HCT116 (cell line): ENCODE results near the gene MAP2K6. TPM values are rescaled to one million over a fixed set of nuclear protein-coding genes. Genes with fewer than 3 reads are reported as not detected.

Experiments
- ATAC-seq: fragments of 200-7000 bp; cut with Tn5 transposase; 2 replicates; pipeline ENCODE4 v1.9.1; 2020; ENCODE audit warnings: mild to moderate bottlenecking, moderate library complexity
- BruUV-seq: library from RNA; stranded (reverse); fragments of 400-500 nt; replicated peaks from 2 replicates; lab custom pipeline; 2021; lab: Mats Ljungman, UMichigan
- CTCF ChIA-PET: fragments of 300-600 bp; sonication (Branson Sonifier 250); formaldehyde crosslinking; loops from one replicate; lab custom pipeline; 2021; ENCODE audit warnings: antibody characterized with exemption; lab: Charles Lee
- POLR2A ChIA-PET: fragments of 300-600, 350-600 bp; sonication (Branson Sonifier 250); formaldehyde crosslinking; loops from one replicate; lab custom pipeline; 2021; ENCODE audit warnings: antibody characterized with exemption; lab: Charles Lee
- RAD21 ChIA-PET, 2 experiments: fragments of 300-600 bp; sonication (Branson Sonifier 250); formaldehyde crosslinking; loops; one replicate each; lab custom pipeline; 2023; ENCODE audit warnings: low total read pairs in 2 of 2; ENCODE audit not compliant: uncharacterized antibody in 2 of 2, unreplicated experiment in 2 of 2, low non-redundant PET in 1 of 2; lab: Charles Lee
- DNase-seq: peaks from one replicate; pipeline ENCODE4 v3.0.0-alpha.2; 2010; ENCODE audit warnings: low read depth, low spot score
- H2AFZ ChIP-seq: fragments of 200-600 bp; shearing (Covaris generic), sonication (generic); 2 replicates; pipeline ENCODE4 v1.6.1; 2017; ENCODE audit warnings: low read depth, mixed run types, mixed read lengths, antibody characterized with exemption, low read length; ENCODE audit not compliant: poor library complexity, severe bottlenecking
- H3K27ac ChIP-seq: 2 replicates; pipeline ENCODE4 v1.5.1; 2012; ENCODE audit warnings: low read depth, low read length
- H3K27me3 ChIP-seq: fragments of 200-600 bp; sonication (generic); 2 replicates; pipeline ENCODE4 v1.6.1; 2016; ENCODE audit warnings: mixed run types, low read length, mixed read lengths; ENCODE audit not compliant: insufficient read depth
- H3K36me3 ChIP-seq, 2 experiments: fragments of 200-500 bp in 1 of 2; fragments of 200-600 bp in 1 of 2; sonication (Bioruptor generic) in 1 of 2; sonication (generic) in 1 of 2; 2 replicates each; pipeline versions ENCODE4 v1.5.1 to v1.6.1; 2014 to 2016; ENCODE audit warnings: low read length in 2 of 2, inconsistent platforms in 1 of 2, mixed read lengths in 1 of 2, mixed run types in 1 of 2; ENCODE audit not compliant: insufficient read depth in 2 of 2, control insufficient read depth in 1 of 2
- H3K4me1 ChIP-seq, 2 experiments: fragments of 200-600 bp in 1 of 2; sonication (generic) in 1 of 2; 2 replicates each; pipeline versions ENCODE4 v1.5.1 to v1.6.1; 2012 to 2017; ENCODE audit warnings: low read length in 2 of 2, inconsistent platforms in 1 of 2, mild to moderate bottlenecking in 1 of 2, mixed read lengths in 1 of 2, mixed run types in 1 of 2, moderate library complexity in 1 of 2; ENCODE audit not compliant: insufficient read depth in 2 of 2, control insufficient read depth in 1 of 2
- H3K4me2 ChIP-seq: fragments of 200-600 bp; sonication (generic); 2 replicates; pipeline ENCODE4 v1.6.1; 2017; ENCODE audit warnings: mixed run types, low read length, mixed read lengths
- H3K4me3 ChIP-seq, 2 experiments: fragments of 200-600 bp in 1 of 2; sonication (generic) in 1 of 2; replicated peaks in 1 of 2; 2 replicates each; pipeline ENCODE4 v1.5.1; 2011 to 2016; ENCODE audit warnings: low read length in 2 of 2, control low read depth in 1 of 2, low read depth in 1 of 2, mild to moderate bottlenecking in 1 of 2, mixed read lengths in 1 of 2, mixed run types in 1 of 2
- H3K79me2 ChIP-seq: fragments of 200-600 bp; sonication (generic); 2 replicates; pipeline ENCODE4 v1.6.1; 2017; ENCODE audit warnings: mild to moderate bottlenecking, mixed run types, low read length, moderate library complexity, mixed read lengths; ENCODE audit not compliant: insufficient read depth
- H3K9ac ChIP-seq: fragments of 200-600 bp; sonication (generic); 2 replicates; pipeline ENCODE4 v1.6.1; 2016; ENCODE audit warnings: low read length, mixed read lengths
- H3K9me2 ChIP-seq: fragments of 200-600 bp; sonication (generic), shearing (Covaris generic); 2 replicates; pipeline ENCODE4 v1.6.1; 2017; ENCODE audit warnings: mixed run types, mild to moderate bottlenecking, moderate library complexity; ENCODE audit not compliant: insufficient read depth
- H3K9me3 ChIP-seq, 2 experiments: fragments of 200-500 bp in 1 of 2; fragments of 200-600 bp in 1 of 2; sonication (Bioruptor generic) in 1 of 2; sonication (generic) in 1 of 2; 2 replicates each; pipeline ENCODE4 v1.6.1; 2014 to 2017; ENCODE audit warnings: low read length in 2 of 2, mixed read lengths in 2 of 2, inconsistent platforms in 1 of 2, low read depth in 1 of 2, mild to moderate bottlenecking in 1 of 2, mixed run types in 1 of 2, moderate library complexity in 1 of 2; ENCODE audit not compliant: control insufficient read depth in 1 of 2, insufficient read depth in 1 of 2
- H4K20me1 ChIP-seq: fragments of 200-600 bp; sonication (generic), shearing (Covaris generic); 2 replicates; pipeline ENCODE4 v1.6.1; 2017; ENCODE audit warnings: mixed run types, mild to moderate bottlenecking, moderate library complexity; ENCODE audit not compliant: insufficient read depth
- CBX3 ChIP-seq: IDR thresholded peaks from 2 replicates; pipeline ENCODE4 v1.6.1; 2012; ENCODE audit warnings: low read depth
- CEBPB ChIP-seq: IDR thresholded peaks from 2 replicates; pipeline ENCODE4 v1.6.1; 2012; ENCODE audit warnings: low read depth
- EGR1 ChIP-seq: IDR thresholded peaks from 2 replicates; pipeline ENCODE4 v1.6.1; 2012; ENCODE audit warnings: low read depth
- EZH2 ChIP-seq: fragments of 200-600 bp; sonication (generic); IDR thresholded peaks from 2 replicates; pipeline ENCODE4 v1.6.1; 2017; ENCODE audit warnings: antibody characterized with exemption, mixed run types
- EZH2phosphoT487 ChIP-seq: fragments of 200-600 bp; IDR thresholded peaks from 2 replicates; pipeline ENCODE4 v1.6.1; 2018; ENCODE audit warnings: antibody characterized with exemption, borderline replicate concordance
- FOSL1 ChIP-seq: IDR thresholded peaks from 2 replicates; pipeline ENCODE4 v1.6.1; 2012; ENCODE audit warnings: low read depth
- JUND ChIP-seq: IDR thresholded peaks from 2 replicates; pipeline ENCODE4 v1.6.1; 2012
- POLR2A ChIP-seq: IDR thresholded peaks from 2 replicates; pipeline ENCODE4 v1.7.0; 2011; ENCODE audit warnings: borderline replicate concordance; ENCODE audit not compliant: insufficient read depth, insufficient read length; ENCODE audit errors: extremely low read depth
- POLR2AphosphoS5 ChIP-seq: IDR thresholded peaks from 2 replicates; pipeline ENCODE4 v1.6.1; 2011; ENCODE audit warnings: mild to moderate bottlenecking, low read depth, low read length, moderate library complexity
- RAD21 ChIP-seq: IDR thresholded peaks from 2 replicates; pipeline ENCODE4 v1.6.1; 2012; ENCODE audit warnings: low read depth, mild to moderate bottlenecking
- SIN3A ChIP-seq: IDR thresholded peaks from 2 replicates; pipeline ENCODE4 v1.6.1; 2012; ENCODE audit warnings: low read depth
- SP1 ChIP-seq: IDR thresholded peaks from 2 replicates; pipeline ENCODE4 v1.6.1; 2012; ENCODE audit warnings: low read depth
- TCF7L2 ChIP-seq: IDR thresholded peaks from 2 replicates; pipeline ENCODE4 v1.7.0; 2011; ENCODE audit warnings: borderline replicate concordance, inconsistent platforms; ENCODE audit not compliant: insufficient read depth, insufficient read length; ENCODE audit errors: extremely low read depth
- YY1 ChIP-seq: IDR thresholded peaks from 2 replicates; pipeline ENCODE4 v1.6.1; 2011; ENCODE audit warnings: low read length, low read depth, moderate library complexity, mild to moderate bottlenecking; ENCODE audit not compliant: insufficient replicate concordance; ENCODE audit errors: extremely low read depth
- ZFX ChIP-seq: fragments of 450-650 bp; IDR thresholded peaks from 2 replicates; pipeline ENCODE4 v1.6.1; 2017
- intact Hi-C: fragments of 100-400 bp; cut with micrococcal nuclease; formaldehyde crosslinking; loops from 2 replicates; pipeline ENCODE4 v1.10.0; 2022
- total RNA-seq: library from RNA; stranded (reverse); gene quantifications from one replicate; pipeline ENCODE4 v1.2.1, GENCODE V29; 2021; ENCODE audit not compliant: unreplicated experiment
- TF ChIP-seq, protein P1 (sequence below): IDR thresholded peaks from 2 replicates; pipeline ENCODE4 v1.6.1; 2012
- TF ChIP-seq, protein P2 (sequence below), 3 experiments: fragments of 200-600 bp in 1 of 3; sonication (generic) in 1 of 3; IDR thresholded peaks in 2 of 3; conservative IDR thresholded peaks in 1 of 3; 2 replicates each; pipeline ENCODE4 v1.5.1; 2012 to 2017; ENCODE audit warnings: low read depth in 2 of 3, low read length in 2 of 3, antibody characterized with exemption in 1 of 3, borderline replicate concordance in 1 of 3, control low read depth in 1 of 3, mild to moderate bottlenecking in 1 of 3, mixed read lengths in 1 of 3, mixed run types in 1 of 3, moderate library complexity in 1 of 3; ENCODE audit not compliant: insufficient read depth in 1 of 3
- TF ChIP-seq, protein P3 (sequence below): IDR thresholded peaks from 2 replicates; pipeline ENCODE4 v1.6.1; 2012
- TF ChIP-seq, protein P4 (sequence below): IDR thresholded peaks from 2 replicates; pipeline ENCODE4 v1.6.1; 2011; ENCODE audit warnings: mild to moderate bottlenecking, low read length, moderate library complexity; ENCODE audit not compliant: insufficient replicate concordance; ENCODE audit errors: extremely low read depth

Gene MAP2K6
- total RNA-seq, 1 experiment from 2014 or later, result 0.22 TPM

DNA sequence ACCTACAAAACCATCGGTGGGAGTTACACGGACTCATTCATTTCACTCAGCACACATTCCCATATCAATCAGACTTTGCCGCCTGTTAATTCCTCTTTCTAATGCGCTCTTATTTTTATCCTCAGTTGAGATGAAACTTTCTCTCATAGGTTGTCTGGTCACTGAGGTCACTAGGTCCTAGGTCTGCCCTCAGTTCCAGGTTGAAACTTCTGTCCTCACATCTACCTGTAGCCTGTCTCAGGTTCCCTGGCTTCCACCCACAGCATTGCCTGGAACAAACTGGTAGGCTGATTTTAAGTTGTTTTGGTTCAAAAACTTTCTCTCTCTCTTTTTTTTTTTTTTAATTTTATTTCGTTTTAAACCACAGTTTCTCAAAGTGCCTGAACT, 119.7 kb downstream of the MAP2K6 start (continued):
- TF ChIP-seq CBX3, result no peak
- TF ChIP-seq ZFX, result no peak
- TF ChIP-seq CEBPB, result no peak
- TF ChIP-seq, protein P1, sequence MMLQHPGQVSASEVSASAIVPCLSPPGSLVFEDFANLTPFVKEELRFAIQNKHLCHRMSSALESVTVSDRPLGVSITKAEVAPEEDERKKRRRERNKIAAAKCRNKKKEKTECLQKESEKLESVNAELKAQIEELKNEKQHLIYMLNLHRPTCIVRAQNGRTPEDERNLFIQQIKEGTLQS, result no peak
- TF ChIP-seq POLR2A, result no peak
- no peak for TF ChIP-seq SIN3A
- no peak for TF ChIP-seq FOSL1
- no peak for TF ChIP-seq TCF7L2
- TF ChIP-seq EZH2, result no peak

DNA sequence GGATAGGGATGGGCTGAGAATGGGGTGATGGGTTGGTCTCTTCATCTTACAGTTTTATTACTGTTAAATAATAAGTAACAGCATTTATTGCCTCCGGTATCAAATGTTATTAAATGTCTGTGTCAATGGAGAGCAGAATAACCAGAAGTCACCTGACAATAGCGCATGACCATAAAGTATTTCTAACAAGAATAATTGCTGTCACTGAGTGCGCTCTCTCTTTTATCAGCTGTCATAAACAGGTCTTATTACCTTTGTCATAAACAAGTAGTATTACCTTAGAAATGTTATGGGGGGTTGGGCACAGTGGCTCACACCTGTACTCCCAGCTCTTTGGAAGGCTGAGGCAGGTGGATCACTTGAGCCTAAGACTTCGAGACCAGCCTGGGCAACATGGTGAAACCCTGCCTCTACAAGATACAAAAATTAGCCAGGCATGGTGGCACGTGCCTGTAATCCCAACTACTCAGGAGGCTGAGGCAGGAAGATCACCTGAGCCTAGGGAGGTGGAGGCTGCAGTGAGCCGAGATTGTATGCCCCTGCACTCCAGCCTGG, 120.6 kb downstream of the MAP2K6 start:
- Histone ChIP-seq H4K20me1 (no peaks in the 10 kb centered on the region), H3K4me3 (no peak overlapping the region), H3K4me2 (no peak overlapping the region), H3K27ac (no peak overlapping the region), H3K9me3 (no peaks in the 10 kb centered on the region), H2AFZ (no peak overlapping the region), H3K27me3 (no peaks in the 10 kb centered on the region), H3K79me2 (no peaks in the 10 kb centered on the region), H3K9ac (no peak overlapping the region), H3K4me1 (no peaks in the 10 kb centered on the region), H3K36me3 (no peaks in the 10 kb centered on the region), H3K9me2 (no peaks in the 10 kb centered on the region)
- DNase-seq, result no peak
- no TSS peak for BruUV-seq
- no peak for TF ChIP-seq RAD21
- no peak for TF ChIP-seq EGR1
- no peak for TF ChIP-seq SIN3A
- TF ChIP-seq, protein P2, sequence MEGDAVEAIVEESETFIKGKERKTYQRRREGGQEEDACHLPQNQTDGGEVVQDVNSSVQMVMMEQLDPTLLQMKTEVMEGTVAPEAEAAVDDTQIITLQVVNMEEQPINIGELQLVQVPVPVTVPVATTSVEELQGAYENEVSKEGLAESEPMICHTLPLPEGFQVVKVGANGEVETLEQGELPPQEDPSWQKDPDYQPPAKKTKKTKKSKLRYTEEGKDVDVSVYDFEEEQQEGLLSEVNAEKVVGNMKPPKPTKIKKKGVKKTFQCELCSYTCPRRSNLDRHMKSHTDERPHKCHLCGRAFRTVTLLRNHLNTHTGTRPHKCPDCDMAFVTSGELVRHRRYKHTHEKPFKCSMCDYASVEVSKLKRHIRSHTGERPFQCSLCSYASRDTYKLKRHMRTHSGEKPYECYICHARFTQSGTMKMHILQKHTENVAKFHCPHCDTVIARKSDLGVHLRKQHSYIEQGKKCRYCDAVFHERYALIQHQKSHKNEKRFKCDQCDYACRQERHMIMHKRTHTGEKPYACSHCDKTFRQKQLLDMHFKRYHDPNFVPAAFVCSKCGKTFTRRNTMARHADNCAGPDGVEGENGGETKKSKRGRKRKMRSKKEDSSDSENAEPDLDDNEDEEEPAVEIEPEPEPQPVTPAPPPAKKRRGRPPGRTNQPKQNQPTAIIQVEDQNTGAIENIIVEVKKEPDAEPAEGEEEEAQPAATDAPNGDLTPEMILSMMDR (IDR thresholded peaks at IDR 0.05 in 2 of 3, conservative IDR thresholded peaks at IDR 0.05 in 1 of 3; ENCODE audit: borderline replicate concordance in 1 of 3, insufficient read depth in 1 of 3, low read depth in 2 of 3, low read length in 2 of 3), result no peak
- no peak for TF ChIP-seq ZFX
- TF ChIP-seq, protein P3, sequence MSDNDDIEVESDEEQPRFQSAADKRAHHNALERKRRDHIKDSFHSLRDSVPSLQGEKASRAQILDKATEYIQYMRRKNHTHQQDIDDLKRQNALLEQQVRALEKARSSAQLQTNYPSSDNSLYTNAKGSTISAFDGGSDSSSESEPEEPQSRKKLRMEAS, result no peak
- TF ChIP-seq, protein P4, sequence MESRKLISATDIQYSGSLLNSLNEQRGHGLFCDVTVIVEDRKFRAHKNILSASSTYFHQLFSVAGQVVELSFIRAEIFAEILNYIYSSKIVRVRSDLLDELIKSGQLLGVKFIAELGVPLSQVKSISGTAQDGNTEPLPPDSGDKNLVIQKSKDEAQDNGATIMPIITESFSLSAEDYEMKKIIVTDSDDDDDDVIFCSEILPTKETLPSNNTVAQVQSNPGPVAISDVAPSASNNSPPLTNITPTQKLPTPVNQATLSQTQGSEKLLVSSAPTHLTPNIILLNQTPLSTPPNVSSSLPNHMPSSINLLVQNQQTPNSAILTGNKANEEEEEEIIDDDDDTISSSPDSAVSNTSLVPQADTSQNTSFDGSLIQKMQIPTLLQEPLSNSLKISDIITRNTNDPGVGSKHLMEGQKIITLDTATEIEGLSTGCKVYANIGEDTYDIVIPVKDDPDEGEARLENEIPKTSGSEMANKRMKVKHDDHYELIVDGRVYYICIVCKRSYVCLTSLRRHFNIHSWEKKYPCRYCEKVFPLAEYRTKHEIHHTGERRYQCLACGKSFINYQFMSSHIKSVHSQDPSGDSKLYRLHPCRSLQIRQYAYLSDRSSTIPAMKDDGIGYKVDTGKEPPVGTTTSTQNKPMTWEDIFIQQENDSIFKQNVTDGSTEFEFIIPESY, result no peak
- TF ChIP-seq, protein P1, result no peak
- no peak for TF ChIP-seq EZH2
- no peak for TF ChIP-seq EZH2phosphoT487
- no peak for TF ChIP-seq TCF7L2
- no peak for TF ChIP-seq POLR2AphosphoS5
- TF ChIP-seq CEBPB, result no peak
- no peak for TF ChIP-seq JUND
- TF ChIP-seq SP1, result no peak
- TF ChIP-seq POLR2A, result no peak
- TF ChIP-seq YY1, result no peak
- no peak for TF ChIP-seq CBX3
- CTCF ChIA-PET, result no interaction called here
- POLR2A ChIA-PET, result no interaction called here
- no peak for ATAC-seq
- RAD21 ChIA-PET, result interaction anchor here in 1 of 2 experiments (0.7 kb wide), 1 partner anchor 1519 kb away, joined by 3 read pairs; no protein-coding TSS in a partner anchor
- intact Hi-C loops, result no loop called here
